ENCODE data around the gene RHOG. TPM values are rescaled to one million over a fixed set of nuclear protein-coding genes. Genes with fewer than 3 reads are reported as not detected.

RHOG gene
- total and polyA plus RNA-seq, 9 of the 15 experiments (the other 6 are each of a cell fraction or from before 2014, with no cell fraction given) = 22.6 to 162 (median 80.3) TPM

DNA sequence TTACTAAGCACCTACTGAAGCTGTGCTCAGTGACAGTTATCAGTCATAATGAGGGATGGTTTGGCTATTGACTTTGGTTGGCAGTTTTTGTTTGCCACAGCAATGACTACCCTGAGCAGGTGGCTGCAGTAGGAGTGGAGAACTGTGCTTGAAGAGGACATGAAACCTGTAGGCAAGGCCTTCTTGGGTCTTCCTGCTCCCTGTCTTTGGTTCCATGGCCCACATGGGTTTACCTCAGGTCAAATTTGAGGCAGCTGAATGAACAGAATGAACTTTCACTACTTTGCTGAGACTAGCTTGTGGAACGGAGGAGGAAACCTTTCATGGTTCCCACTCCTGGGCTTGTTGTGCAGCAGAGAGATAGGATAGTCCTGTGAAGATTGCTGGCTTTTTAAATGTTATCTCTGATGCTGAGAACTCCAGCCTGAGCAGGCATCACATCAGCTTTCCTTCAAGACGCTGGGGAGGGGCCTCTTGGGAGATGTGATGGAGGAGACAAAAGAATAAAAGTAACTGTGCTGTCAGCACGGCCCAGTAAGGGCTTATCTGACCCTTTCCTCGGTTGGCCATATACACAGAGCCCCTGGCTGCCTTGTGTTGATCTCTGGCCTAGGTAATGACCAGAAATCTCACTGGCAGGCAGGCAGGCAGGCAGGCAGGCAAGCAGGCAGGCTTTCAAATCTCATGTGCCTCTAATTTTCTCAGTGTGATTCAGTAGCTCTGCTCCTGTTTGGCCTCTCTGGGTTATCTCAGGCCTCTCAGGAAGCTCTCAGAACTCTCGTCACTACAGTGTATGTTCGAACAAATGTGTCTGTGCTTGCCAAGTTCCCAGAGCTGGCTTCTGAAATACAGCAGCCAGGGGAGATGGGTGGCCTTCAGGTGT, 26.7 kb upstream of the RHOG start (continued):
- TF ChIP-seq ZNF444 (CRISPR knock-in tag; IDR thresholded peaks at IDR 0.05) = no peak
- peak; percentile 89 for TF ChIP-seq DPF2 (IDR thresholded peaks at IDR 0.05)
- no peak for TF ChIP-seq USF2 (CRISPR knock-in tag; IDR thresholded peaks at IDR 0.05)
- TF ChIP-seq MECOM (CRISPR knock-in tag; IDR thresholded peaks at IDR 0.05) = peak; percentile 80
- peak; percentile 82 for TF ChIP-seq KLF16 (IDR thresholded peaks at IDR 0.05)
- no peak for TF ChIP-seq FOXA1 (IDR thresholded peaks at IDR 0.05; ENCODE audit: borderline replicate concordance)
- no peak for TF ChIP-seq ZFP30 (CRISPR knock-in tag; IDR thresholded peaks at IDR 0.05; ENCODE audit: borderline replicate concordance)
- TF ChIP-seq UBTF (IDR thresholded peaks at IDR 0.05; ENCODE audit: borderline replicate concordance in 1 of 2, low read depth in 2 of 2, low read length in 2 of 2) = peak in 1 of 2 experiments; percentile 40; a peak in 1 of 4 replicates
- TF ChIP-seq SNIP1 (IDR thresholded peaks at IDR 0.05; ENCODE audit: low read depth) = no peak
- 0 out of 2 replicates have a peak, but pooled peaks have one; percentile 39 for TF ChIP-seq ZNF445 (CRISPR knock-in tag; IDR thresholded peaks at IDR 0.05; ENCODE audit: low read depth)
- TF ChIP-seq, protein P1, sequence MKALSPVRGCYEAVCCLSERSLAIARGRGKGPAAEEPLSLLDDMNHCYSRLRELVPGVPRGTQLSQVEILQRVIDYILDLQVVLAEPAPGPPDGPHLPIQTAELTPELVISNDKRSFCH (CRISPR knock-in tag; IDR thresholded peaks at IDR 0.05) = no peak
- TF ChIP-seq, protein P1 (tag; IDR thresholded peaks at IDR 0.05) = peak; percentile 70; the same call in 1 of the 2 replicates
- TF ChIP-seq ZNF174 (CRISPR knock-in tag; IDR thresholded peaks at IDR 0.05) = no peak
- 0 out of 2 replicates have a peak, but pooled peaks have one; percentile 34 for TF ChIP-seq DNMT1 (IDR thresholded peaks at IDR 0.05)
- TF ChIP-seq TFAP4 (CRISPR knock-in tag; IDR thresholded peaks at IDR 0.05; ENCODE audit: borderline replicate concordance) = peak; percentile 66

Measured in K562 (cell line).